Rectal smooth muscle tissue (tissue), 1 donor: ENCODE data around the gene LY6G5C.

Experiments
- H3K27ac ChIP-seq: one replicate; pipeline ENCODE4 v1.7.0; 2013; ENCODE audit warnings: low read depth, low read length, inconsistent platforms
- H3K27me3 ChIP-seq: one replicate; pipeline ENCODE4 v1.7.0; 2013; ENCODE audit warnings: low read length; ENCODE audit not compliant: control insufficient read depth, insufficient read depth
- H3K36me3 ChIP-seq: one replicate; pipeline ENCODE4 v1.7.0; 2013; ENCODE audit warnings: low read length; ENCODE audit not compliant: control insufficient read depth, insufficient read depth
- H3K4me1 ChIP-seq: one replicate; pipeline ENCODE4 v1.7.0; 2013; ENCODE audit warnings: low read length; ENCODE audit not compliant: control insufficient read depth, insufficient read depth
- H3K4me3 ChIP-seq: one replicate; pipeline ENCODE4 v1.7.0; 2013; ENCODE audit warnings: low read length
- H3K9ac ChIP-seq: one replicate; pipeline ENCODE4 v1.7.0; 2013; ENCODE audit warnings: low read length

LY6G5C gene

GRCh38 chr6:31692886-31693285, 12.0 kb upstream of the LY6G5C start:
- no peaks in the 10 kb centered on the region for H3K27me3 ChIP-seq
- peaks cover 45% of the 10 kb centered on the region for H3K36me3 ChIP-seq
- no peaks in the 10 kb centered on the region for H3K4me1 ChIP-seq
- H3K27ac ChIP-seq, result no peak overlapping the region
- no peak overlapping the region for H3K9ac ChIP-seq
- H3K4me3 ChIP-seq, result no peak overlapping the region

- no peak overlapping the region for H3K9ac ChIP-seq
- H3K27ac ChIP-seq, result no peak overlapping the region
- H3K4me1 ChIP-seq, result no peaks in the 10 kb centered on the region
- H3K4me3 ChIP-seq, result no peak overlapping the region
- H3K27me3 ChIP-seq, result no peaks in the 10 kb centered on the region
- peaks cover 49% of the 10 kb centered on the region for H3K36me3 ChIP-seq
Observed at GRCh38 chr6:31692353-31692752, 11.5 kb upstream of the LY6G5C start.

- H3K4me1 ChIP-seq, result no peaks in the 10 kb centered on the region
- H3K9ac ChIP-seq, result no peak overlapping the region
- H3K27me3 ChIP-seq, result no peaks in the 10 kb centered on the region
- H3K4me3 ChIP-seq, result no peak overlapping the region
- H3K36me3 ChIP-seq, result peaks cover 51% of the 10 kb centered on the region
- H3K27ac ChIP-seq, result no peak overlapping the region
Observed at GRCh38 chr6:31691564-31692108, 10.8 kb upstream of the LY6G5C start.

- no peak overlapping the region for H3K9ac ChIP-seq
- H3K27me3 ChIP-seq, result no peaks in the 10 kb centered on the region
- H3K27ac ChIP-seq, result no peak overlapping the region
- H3K36me3 ChIP-seq, result peaks cover 56% of the 10 kb centered on the region
- H3K4me3 ChIP-seq, result no peak overlapping the region
- H3K4me1 ChIP-seq, result no peaks in the 10 kb centered on the region
Observed at GRCh38 chr6:31691078-31691463, 10.2 kb upstream of the LY6G5C start.

GRCh38 chr6:31690231-31691077, 9.6 kb upstream of the LY6G5C start:
- Histone ChIP-seq H3K4me1 (no peaks in the 10 kb centered on the region), H3K27ac (no peak overlapping the region), H3K36me3 (peaks cover 59% of the 10 kb centered on the region), H3K27me3 (no peaks in the 10 kb centered on the region), H3K9ac (no peak overlapping the region), H3K4me3 (no peak overlapping the region)

GRCh38 chr6:31689249-31690110, 8.6 kb upstream of the LY6G5C start:
- H3K36me3 ChIP-seq, result peaks cover 53% of the 10 kb centered on the region
- no peak overlapping the region for H3K9ac ChIP-seq
- no peaks in the 10 kb centered on the region for H3K4me1 ChIP-seq
- H3K27ac ChIP-seq, result no peak overlapping the region
- H3K4me3 ChIP-seq, result no peak overlapping the region
- H3K27me3 ChIP-seq, result no peaks in the 10 kb centered on the region

- no peak overlapping the region for H3K27ac ChIP-seq
- no peaks in the 10 kb centered on the region for H3K27me3 ChIP-seq
- H3K36me3 ChIP-seq, result peaks cover 43% of the 10 kb centered on the region
- no peaks in the 10 kb centered on the region for H3K4me1 ChIP-seq
- no peak overlapping the region for H3K9ac ChIP-seq
- H3K4me3 ChIP-seq, result no peak overlapping the region
Observed at GRCh38 chr6:31687860-31688693, 7.2 kb upstream of the LY6G5C start.

- Histone ChIP-seq H3K4me3 (no peak overlapping the region), H3K4me1 (no peaks in the 10 kb centered on the region), H3K27me3 (no peaks in the 10 kb centered on the region), H3K27ac (no peak overlapping the region), H3K9ac (no peak overlapping the region), H3K36me3 (peaks cover 41% of the 10 kb centered on the region)
Observed at GRCh38 chr6:31687321-31687720, 6.5 kb upstream of the LY6G5C start.

- H3K4me3 ChIP-seq, result no peak overlapping the region
- peaks cover 37% of the 10 kb centered on the region for H3K36me3 ChIP-seq
- H3K4me1 ChIP-seq, result no peaks in the 10 kb centered on the region
- H3K27ac ChIP-seq, result no peak overlapping the region
- no peaks in the 10 kb centered on the region for H3K27me3 ChIP-seq
- no peak overlapping the region for H3K9ac ChIP-seq
Observed at GRCh38 chr6:31686483-31686882, 5.6 kb upstream of the LY6G5C start.

- Histone ChIP-seq H3K36me3 (peaks cover 24% of the 10 kb centered on the region), H3K9ac (no peak overlapping the region), H3K4me1 (peaks cover 8% of the 10 kb centered on the region), H3K4me3 (peak overlapping the region; percentile 52), H3K27me3 (no peaks in the 10 kb centered on the region), H3K27ac (no peak overlapping the region)
Observed at GRCh38 chr6:31683591-31683990, 2.7 kb upstream of the LY6G5C start.

GRCh38 chr6:31681135-31681671, 336 bp upstream of the LY6G5C start:
- Histone ChIP-seq H3K27ac (peak overlapping the region; percentile 50), H3K36me3 (peaks cover 4% of the 10 kb centered on the region), H3K4me1 (peaks cover 8% of the 10 kb centered on the region), H3K4me3 (peak overlapping the region; percentile 75), H3K9ac (peak overlapping the region; percentile 84), H3K27me3 (no peaks in the 10 kb centered on the region)
